ENCODE measurements around the gene CRB2.
"Not testable (repeated sequence)": the region's sequence is repeated elsewhere in the genome, so short reads cannot be mapped to it uniquely, and the experiment has no call there.

CRB2 gene

GRCh38 chr9:123327697-123328100 lies 28.3 kb upstream of the CRB2 start:
- DNase-seq (ENCODE audit: low read depth) = peak; percentile 99
- TF ChIP-seq CTCF (IDR thresholded peaks at IDR 0.05; ENCODE audit: control insufficient read depth, extremely low read depth, insufficient read depth) = no peak
- H3K4me3 ChIP-seq (ENCODE audit: low read depth, low read length) = no peak overlapping the region

GRCh38 chr9:123329329-123329955 lies 26.6 kb upstream of the CRB2 start:
- no peak for DNase-seq (ENCODE audit: low read depth)
- no peak for TF ChIP-seq CTCF (IDR thresholded peaks at IDR 0.05; ENCODE audit: control insufficient read depth, extremely low read depth, insufficient read depth)
- H3K4me3 ChIP-seq (ENCODE audit: low read depth, low read length) = no peak overlapping the region

GRCh38 chr9:123331346-123332060 lies 24.5 kb upstream of the CRB2 start:
- no peak for DNase-seq (ENCODE audit: low read depth)
- TF ChIP-seq CTCF (IDR thresholded peaks at IDR 0.05; ENCODE audit: control insufficient read depth, extremely low read depth, insufficient read depth) = no peak
- H3K4me3 ChIP-seq (ENCODE audit: low read depth, low read length) = no peak overlapping the region

- not testable (repeated sequence) for DNase-seq (ENCODE audit: low read depth); H3K4me3 ChIP-seq (ENCODE audit: low read depth, low read length)
Observed at GRCh38 chr9:123333058-123333669, 22.8 kb upstream of the CRB2 start.

GRCh38 chr9:123334639-123335038 lies 21.4 kb upstream of the CRB2 start:
- DNase-seq (ENCODE audit: low read depth) = no peak
- no peak for TF ChIP-seq CTCF (IDR thresholded peaks at IDR 0.05; ENCODE audit: control insufficient read depth, extremely low read depth, insufficient read depth)
- H3K4me3 ChIP-seq (ENCODE audit: low read depth, low read length) = no peak overlapping the region

GRCh38 chr9:123335193-123335985 lies 20.6 kb upstream of the CRB2 start:
- TF ChIP-seq CTCF (IDR thresholded peaks at IDR 0.05; ENCODE audit: control insufficient read depth, extremely low read depth, insufficient read depth) = no peak
- no peak for DNase-seq (ENCODE audit: low read depth)
- H3K4me3 ChIP-seq (ENCODE audit: low read depth, low read length) = no peak overlapping the region

- no peak overlapping the region for H3K4me3 ChIP-seq (ENCODE audit: low read depth, low read length)
- no peak for TF ChIP-seq CTCF (IDR thresholded peaks at IDR 0.05; ENCODE audit: control insufficient read depth, extremely low read depth, insufficient read depth)
- no peak for DNase-seq (ENCODE audit: low read depth)
Observed at GRCh38 chr9:123335986-123336329, 20.0 kb upstream of the CRB2 start.

Measured in LNCaP clone FGC (cell line).